GM23248 (cell line): Measurements from ENCODE around the gene EPPIN.

Experiments used
- EZH2 ChIP-seq: fragments of 200-600 bp; sonication (generic); IDR thresholded peaks from 2 replicates; pipeline ENCODE4 v1.6.1; 2018; ENCODE audit warnings: antibody characterized with exemption, mild to moderate bottlenecking; ENCODE audit not compliant: insufficient read depth, poor library complexity, severe bottlenecking
- EZH2phosphoT487 ChIP-seq: fragments of 200-600 bp; sonication (generic); IDR thresholded peaks from 2 replicates; pipeline ENCODE4 v1.6.1; 2018; ENCODE audit warnings: antibody characterized with exemption, moderate library complexity, mild to moderate bottlenecking, low read depth; ENCODE audit not compliant: insufficient read depth

GRCh38 chr20:45495501-45495941 is 51.7 kb downstream of the EPPIN start:
- TF ChIP-seq EZH2 = no peak
- no peak for TF ChIP-seq EZH2phosphoT487
